Hepatic stellate cell (primary cell): ENCODE data around the gene KCTD8.

Source experiments
- DNase-seq: peaks from one replicate; pipeline ENCODE4 v3.0.0; 2011; ENCODE audit warnings: low spot score

Gene KCTD8

DNA sequence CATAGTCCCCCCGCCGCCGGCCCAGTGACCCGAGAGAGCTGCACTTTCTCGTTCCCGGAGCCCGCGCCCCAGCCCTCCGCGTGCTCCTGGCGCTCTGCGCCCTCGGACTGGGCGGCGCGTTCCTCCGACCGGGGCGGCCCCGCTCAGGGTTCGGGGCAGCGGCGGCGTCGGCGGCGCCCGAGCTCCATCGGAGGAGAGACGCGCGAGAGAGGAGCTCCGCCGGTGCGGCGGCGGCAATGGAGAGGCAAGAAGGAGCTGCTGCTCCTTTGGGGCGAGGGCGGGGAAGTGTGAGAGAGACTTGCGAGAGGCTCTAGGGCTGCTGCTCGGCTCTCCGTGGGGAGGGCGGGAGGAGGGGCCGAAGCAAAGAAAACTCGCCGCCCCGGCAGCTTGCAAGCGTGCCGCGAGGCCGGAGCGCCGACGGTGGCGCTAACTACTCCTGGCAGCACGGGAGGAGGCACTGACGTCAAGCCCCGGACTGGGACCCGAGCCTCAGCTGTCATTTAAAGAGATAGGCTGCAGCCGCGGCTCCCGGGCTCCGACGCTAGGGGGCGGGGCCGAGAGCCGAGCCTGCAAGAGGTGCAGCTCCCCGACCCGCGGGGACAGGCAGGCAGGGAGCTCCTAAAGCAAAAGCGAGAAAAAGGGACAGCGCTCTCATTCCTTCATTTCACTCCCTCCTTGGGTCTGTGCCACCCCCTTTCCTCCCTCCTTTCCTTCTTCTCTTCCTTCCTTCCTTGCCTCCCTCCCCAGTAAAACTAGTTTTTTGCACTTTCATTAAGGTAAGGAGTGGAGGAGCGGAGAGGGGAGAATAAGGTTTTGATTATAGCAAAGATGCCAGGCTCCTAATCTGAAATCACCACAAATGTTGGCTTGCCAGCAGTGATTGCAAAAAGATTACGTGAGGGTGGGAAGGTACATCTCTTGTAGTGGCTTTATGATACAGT lies at the start of gene KCTD8:
Gene KCTD8 (minus strand): TSS at position 289 of the 941 bp plus-strand sequence.
- peak; percentile 47 for DNase-seq

DNA sequence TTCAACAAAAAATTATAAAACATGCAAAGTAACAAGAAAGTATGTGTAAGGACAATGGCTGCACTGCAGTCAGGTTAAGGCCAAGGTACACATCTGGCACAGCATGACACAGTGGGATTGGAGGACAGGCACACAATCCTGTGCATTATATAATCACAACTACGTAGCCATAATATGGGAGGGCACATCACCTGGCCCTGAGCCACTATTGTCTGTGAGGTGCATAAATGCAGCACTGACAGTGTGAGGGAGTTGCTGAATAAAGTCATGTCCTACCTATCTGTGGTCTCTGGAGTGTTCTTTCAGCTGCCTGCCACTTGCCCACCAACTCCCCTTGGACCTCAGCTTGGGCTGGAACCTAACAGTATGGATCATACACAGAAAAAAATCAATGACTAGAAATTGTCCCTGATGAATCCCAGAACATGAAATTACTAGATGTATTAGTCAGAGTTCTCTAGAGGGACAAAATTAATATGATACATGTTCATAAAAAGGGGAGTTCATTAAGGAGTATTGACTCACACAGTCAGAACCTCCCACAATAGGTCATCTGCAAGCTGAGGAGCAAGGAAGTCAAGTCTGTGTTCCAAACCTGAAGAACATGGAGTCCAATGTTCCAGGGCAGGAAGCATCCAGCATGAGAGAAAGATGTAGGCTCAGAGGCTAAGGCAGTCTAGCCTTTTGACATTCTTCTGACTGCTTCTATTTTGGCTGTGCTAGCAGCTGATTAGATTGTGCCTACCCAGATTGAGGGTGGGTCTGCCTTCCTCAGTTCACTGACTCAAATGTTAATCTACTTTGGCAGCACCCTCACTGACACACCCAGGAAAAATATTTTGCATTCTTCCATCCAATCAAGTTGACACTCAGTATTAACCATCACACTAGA lies 46.4 kb upstream of the KCTD8 start:
- no peak for DNase-seq

DNA sequence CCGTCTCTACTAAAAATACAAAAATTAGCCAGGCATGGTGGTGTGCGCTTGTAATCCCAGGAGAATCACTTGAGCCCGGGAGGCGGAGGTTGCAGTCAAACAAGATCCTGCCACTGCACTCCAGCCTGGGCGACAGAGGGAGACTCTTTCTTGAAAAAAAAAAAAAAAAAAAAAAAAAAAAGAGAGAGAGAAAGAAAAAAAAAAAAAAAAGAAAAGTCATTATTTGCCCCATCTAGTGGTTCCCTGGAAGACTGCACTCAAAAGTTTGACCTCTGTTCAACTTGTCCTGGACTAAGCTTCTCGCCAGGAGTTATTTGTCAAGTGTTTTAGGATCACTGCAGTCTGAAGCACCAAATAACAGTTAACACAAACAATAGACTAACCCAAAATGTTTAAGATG lies 45.3 kb upstream of the KCTD8 start:
- DNase-seq = peak; percentile 4

DNA sequence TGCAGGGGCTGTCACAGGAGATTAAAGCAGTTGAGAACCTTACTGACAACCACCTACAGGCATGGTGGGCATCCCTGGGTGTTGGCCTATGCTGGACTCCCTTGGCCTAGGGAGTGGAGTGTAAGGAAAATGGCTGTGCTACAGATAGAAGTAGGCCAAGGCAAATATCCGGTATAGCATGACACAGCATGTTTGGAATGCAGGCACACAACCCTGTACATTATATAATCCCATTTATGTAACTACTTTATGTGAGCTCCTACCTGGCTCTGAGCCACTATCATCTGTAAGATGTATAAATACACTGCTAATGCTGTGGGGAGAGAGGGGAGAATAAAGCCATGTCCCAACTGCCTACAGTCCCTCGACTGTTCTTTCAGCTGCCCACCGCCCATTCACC lies 38.7 kb upstream of the KCTD8 start:
- DNase-seq = no peak

DNA sequence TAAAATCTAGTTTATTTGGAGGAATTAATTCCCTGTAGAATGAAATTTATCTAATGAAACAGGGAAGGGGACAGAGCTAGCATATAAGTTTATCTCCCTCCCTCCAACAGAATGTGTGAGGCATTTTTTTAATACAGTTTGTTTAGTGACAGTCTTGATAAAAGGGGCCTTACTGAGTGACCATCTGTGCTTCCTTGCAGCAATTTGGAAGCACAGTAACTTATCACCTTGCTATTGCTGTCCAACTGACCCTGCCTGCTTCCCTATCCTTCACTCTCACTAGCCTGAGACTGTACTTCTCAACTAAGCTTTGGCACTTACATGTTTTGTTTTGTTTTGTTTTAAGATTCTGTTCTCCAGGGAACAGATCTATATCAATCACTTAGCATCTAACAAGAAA lies 31.1 kb upstream of the KCTD8 start:
- no peak for DNase-seq

DNA sequence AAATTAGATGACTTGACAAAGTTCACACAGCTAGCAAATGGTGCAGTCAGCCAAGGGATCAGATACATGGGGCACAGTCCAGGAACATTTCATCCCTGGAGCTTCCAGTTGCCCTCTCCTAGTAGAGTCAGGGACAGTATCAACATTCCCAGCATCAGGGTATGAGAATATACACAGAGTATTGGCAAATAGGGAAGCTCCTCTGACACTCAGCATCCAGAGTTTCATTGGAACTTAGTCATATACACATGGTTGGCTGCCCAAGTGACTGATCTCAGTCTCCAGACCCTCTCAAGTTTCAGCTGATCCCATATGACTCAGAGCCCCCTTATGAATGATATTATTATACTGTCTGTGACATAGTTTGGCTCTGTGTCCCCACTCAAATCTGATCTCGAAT lies 13.7 kb upstream of the KCTD8 start:
- DNase-seq = no peak

DNA sequence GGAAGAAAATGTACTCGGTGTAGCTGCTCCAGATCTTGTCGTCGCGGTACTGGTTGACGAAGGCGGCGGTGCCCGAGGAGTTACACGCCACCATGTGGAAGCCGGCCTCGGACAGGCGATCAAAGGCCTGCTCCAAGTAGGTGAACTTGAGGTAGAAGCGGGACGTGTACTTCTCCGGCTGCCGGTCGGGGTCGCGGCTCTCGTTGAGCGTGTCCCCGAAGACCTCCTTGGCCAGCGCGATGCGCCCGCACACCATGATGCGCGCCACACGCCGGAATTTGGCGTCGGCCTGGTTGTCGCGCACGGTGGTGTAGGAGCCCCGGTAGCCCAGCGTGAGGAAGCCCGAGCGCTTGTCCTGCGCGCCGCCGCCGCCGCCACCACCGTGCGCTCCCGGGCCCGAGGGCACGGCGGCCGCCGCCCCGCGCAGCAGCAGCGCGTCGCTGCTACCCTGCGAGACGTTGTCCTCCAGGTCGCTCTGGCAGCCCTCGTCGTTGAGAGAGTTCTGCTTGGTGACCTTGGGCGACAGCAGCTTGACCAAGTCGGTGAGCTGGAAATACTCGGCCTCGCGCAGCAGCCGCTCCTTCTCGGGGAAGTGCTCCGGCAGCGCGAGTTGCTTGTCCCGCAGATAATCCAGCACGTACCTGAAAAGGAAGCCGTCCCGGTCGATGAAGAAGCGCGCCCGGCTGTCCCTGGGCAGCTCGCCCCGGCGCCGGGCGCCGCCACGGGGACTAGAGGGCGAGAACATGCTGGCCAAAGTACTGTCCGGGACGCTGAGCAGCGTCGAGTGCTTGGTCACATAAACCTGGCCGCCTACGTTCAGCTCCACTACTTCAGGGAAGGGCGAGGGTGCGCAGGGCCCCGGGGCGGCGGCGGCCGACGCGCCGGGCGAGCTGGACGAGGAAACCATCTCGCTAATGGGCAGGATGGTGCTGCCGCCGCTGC lies 775 bp downstream of the KCTD8 start:
- DNase-seq = no peak

DNA sequence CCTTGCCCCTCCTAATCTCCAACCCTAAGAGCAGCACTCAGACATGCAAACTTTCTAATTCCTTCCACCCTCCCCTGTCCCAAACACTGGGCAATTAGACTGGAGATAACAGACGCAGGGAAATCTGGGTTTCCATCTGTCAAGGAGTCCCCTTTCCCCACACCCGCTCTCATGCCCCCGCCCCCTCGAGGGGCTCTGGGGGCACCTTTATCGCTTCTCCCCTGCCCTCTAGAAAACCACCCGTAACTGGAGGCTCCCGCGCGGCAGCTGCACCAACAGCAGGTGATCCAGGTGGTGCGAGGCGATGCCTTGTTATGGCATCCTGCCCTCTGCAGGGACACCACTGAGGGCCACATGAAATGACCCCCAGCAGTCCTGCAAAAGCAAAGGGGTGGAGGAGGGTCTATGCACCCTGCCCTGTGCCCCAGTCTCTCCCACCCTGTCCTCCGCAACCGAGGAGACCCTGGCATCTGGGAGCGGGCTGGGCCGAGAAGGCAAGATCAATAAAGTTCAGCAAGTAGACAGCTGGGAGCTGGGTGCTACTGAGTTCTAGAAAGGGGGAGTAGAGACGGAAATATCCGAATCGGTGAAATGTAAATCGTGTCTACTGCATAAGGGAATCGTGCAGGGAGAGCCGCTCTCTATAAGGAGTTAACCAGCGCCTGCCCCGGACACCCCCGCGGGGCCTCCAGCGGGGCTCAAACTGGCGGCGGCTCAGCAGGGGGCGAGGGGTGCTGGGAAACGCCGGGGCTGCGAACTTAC lies 1.6 kb downstream of the KCTD8 start:
- DNase-seq = no peak

DNA sequence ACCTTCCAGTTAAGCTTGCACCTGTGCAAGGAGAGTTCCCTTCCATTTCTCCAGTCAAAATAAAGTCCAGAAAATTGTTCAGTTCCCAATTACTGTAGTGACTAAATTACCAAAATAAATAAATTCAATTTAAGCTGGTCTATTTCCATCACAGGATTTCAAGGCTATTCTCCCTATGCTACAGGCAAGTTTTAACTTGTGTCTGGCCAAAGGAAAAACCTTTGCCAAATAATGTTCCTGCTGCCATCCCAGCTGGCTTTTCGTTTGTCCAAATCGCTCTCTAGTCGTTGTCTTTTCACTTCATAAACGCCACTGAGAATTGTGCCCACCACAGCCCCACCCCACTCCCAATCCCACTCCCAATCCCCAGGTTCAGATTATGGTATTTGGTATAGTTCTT lies 2.4 kb downstream of the KCTD8 start:
- no peak for DNase-seq

DNA sequence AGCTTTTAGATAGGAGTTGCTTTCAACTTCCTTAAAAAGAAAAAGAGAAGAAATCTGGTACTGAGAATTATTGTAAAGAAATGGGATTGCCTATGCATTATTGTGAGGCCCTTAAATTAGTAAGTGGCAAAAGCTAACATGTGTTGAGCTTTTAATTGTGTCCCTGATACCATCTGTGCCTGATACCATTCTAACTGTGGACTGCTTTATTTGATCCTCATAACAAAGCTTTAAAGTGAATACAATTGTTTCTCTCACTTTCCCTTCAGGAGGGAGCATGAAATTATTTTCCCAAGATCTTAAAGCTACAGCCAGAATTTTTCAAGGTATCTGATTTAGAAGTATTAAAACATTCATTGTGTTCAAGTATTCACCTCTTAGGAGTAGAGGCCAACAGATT lies 9.9 kb downstream of the KCTD8 start:
- DNase-seq = no peak

DNA sequence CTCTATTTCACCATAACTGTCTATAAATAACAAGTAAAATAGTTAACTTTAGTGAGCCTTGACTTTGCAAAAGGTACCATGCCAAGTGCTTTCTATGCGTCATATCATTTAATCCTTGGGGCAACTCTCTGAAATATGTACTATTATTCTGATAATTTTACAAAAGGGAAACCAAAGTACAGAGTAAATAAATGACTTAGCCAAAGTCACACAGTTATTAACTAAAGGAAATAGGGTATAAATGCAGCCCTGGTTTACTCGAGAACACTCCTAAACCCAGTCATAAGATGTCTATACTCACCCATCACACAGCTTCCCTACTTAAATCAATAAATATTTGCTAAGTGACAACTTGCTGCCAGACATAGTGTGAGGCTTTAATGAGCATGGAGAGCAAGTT lies 14.4 kb downstream of the KCTD8 start:
- no peak for DNase-seq

DNA sequence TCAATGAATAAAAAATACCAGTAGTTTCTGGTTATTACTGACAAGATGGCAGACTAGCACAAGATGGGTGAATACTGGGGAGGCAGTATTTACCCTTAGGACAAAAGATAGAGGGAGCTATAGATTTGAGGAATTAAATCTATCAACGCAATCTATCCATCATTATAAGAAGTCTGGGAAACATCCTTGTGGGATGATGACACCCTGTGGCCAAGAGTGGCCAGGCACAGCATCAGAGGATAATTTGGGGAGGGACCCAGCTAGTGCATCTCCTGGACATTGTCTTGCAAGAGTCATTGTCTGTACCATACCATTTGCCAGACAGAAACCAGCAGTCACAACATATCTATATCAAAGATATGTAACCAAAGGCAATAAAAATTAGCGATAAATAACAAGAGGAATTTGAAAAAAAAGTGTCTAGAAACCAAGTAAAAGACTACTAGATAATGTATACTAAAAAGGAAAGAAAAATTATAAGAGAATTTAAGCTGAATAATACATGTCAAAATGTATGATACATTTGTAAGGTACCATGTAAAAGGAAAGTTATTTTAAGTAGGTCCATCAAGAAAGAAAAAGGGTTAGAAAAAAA lies 22.9 kb downstream of the KCTD8 start:
- no peak for DNase-seq

DNA sequence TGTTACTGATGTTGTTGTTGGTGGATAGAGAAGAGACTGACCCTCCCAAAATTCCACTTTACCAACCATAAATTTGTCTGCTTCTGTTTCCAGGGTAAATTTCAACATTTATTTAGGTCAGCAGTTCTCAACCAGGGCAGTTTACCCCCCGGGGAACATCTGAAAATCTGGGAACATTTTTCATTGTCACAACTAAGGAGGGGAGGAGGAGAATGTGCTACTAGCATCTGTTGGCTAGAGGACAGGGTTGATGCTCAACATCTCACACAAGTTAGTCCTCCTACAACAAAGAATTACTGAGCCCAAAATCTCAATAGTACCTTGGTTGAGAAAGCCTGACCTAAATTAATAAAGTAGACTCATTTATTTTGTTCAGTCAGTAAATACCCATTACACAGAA lies 25.7 kb downstream of the KCTD8 start:
- no peak for DNase-seq

DNA sequence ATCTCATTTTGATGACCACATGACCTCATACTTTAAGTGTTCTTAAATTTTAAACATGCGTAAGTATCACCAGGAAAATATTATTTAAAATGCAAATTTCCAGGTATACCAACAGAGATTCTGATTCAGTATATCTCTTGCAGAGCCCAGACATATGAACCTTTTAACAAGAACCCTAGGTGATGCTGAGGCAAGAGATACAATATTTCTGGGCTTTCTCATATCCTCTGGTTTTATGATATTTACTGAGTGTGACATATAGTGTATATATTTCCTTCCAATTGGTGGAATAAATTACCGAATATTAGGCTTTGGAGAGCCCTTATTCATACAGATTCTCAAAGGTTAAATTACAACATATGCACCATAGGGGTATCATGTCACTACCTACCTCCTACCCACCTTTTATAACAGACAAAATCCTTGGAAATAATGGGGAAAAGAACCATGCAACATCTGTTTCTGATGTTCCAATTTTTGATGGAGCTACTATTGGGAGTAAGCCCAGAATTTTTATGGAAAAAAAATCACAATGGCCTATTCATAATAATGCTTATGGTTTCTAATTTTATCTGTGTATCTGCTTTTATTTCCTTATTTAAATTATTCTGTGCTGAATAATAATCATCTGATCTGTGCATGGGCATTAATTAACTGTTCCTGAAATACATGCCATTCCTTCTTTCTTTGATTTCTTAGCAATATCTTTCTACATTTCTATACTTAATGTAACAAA lies 27.1 kb downstream of the KCTD8 start:
- no peak for DNase-seq

DNA sequence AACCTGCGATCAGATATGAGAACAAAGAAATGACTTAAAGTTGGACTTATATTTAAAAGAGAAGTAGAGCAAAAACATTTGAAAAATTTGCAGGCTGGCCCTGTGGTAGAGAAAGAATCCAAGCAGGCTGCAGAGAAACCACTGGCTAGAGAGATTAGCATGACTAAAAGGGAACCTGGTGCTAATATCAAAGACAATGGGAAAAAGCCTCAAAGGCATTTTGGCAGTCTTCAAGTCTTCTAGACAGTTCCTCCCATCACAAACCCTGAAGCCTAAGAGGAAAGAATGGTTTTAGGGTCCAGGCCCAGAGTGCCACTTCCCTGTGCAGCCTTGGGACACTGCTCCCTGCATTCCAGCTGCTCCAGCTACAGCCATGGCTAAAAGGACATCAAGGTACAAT lies 33.4 kb downstream of the KCTD8 start:
- DNase-seq = no peak

DNA sequence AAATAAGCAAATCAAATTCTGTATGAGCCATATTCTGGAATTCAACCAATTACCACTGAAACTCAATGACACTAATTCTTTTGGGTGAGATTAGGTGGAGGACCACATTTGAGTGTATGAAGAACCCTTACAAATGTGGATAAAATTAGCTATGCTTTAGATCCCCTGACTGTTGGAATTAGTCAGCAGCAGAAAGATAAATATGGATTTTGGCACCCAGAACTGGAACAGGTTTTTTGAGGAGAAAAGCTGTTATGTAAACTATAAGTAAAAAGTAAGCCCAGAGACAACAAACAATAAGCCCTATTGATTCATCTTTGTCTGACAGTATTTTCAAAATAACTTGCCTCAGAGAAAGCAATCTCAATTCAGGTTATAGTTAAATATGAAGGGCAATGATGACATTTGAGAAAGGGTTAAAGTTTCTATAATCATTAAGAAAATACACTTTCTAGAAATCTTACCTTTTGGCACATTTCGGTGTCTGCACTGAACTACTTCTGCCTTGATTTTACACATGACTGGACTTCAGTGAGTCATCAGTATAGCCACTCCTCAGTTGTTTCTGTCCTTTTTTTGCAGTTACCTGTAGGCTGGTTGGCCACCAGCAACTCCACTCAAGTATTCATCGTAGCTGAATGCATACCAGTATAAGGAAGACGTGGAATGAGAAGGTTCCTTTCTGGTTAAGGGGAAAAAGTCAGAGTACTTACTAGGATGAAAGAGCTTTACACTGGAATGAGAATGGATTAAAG lies 80.0 kb downstream of the KCTD8 start:
- DNase-seq = no peak

DNA sequence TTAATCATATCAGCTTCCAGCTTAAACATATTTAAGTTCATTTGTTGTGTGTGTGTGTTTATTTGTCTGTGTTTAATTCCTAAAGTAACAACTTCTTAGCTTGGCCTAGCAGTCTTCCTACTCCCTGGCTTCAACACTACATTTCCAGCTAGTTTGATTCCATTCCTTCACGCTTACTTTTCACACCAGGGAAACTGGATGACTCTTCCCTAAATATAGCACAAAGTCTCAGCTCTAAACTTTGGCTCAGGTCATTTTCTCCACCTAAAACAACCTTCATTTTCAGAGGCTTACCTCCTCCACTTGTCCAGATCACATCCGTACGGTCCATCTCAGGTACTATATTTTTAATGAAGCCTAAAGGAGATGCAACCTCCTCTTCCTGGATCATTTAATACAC lies 94.4 kb downstream of the KCTD8 start:
- DNase-seq = no peak

DNA sequence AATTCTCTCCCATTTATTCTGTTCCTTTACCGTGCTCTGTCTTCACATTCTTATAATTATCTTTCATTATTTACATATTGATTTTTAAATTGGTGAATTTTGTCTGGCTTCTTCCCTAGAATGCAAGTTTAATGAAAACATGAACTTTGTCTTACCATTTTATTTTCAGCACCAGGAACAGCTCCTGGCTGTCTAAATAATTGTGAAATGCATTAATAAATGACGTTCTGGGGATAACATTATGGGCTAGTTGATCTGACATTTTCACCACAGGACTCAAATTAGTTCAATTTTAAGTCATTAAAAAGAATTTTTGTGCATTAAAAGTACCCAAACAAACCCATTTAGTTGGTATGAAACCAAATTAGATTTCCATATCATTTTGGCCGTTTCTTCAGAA lies 97.5 kb downstream of the KCTD8 start:
- no peak for DNase-seq

DNA sequence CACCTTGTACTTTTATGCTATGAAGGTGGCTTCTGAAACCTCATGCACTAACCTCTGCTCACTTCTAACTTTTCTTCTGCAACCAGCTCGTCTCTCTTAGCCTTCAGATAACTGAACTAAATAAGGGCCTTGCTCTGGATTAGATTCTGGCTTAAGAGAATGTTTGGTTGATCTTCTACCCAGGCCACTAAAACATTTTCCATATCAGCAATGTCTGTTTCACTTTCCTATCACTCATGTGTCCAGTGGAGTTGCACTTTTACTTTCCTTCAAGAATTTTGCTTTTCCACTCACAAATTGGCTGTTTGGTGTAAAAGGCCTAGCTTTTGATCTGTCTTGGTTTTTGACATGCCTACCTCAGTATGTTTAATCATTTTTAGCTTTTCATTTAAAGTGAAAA lies 105.8 kb downstream of the KCTD8 start:
- DNase-seq = no peak
